Stimulated activated CD4-positive, alpha-beta T cell treated with anti-CD3 and anti-CD28 coated beads, TNF-alpha, amount 100 ng/mL, for 4 hours (primary cell): ENCODE data around the gene CFAP300.

Experiments used
- DNase-seq, 3 experiments: peaks; one replicate each; pipeline ENCODE4 v3.0.0-alpha.2; 2020; ENCODE audit warnings: low read depth in 3 of 3

The CFAP300 gene

GRCh38 chr11:102047305-102047924 lies at the start of gene CFAP300:
TSS of gene CFAP300 (plus strand) at chr11:102047437. CDS start at chr11:102047471, 34 bp downstream.
- DNase-seq: peak; percentile 0 to 21 (median 16)

DNA sequence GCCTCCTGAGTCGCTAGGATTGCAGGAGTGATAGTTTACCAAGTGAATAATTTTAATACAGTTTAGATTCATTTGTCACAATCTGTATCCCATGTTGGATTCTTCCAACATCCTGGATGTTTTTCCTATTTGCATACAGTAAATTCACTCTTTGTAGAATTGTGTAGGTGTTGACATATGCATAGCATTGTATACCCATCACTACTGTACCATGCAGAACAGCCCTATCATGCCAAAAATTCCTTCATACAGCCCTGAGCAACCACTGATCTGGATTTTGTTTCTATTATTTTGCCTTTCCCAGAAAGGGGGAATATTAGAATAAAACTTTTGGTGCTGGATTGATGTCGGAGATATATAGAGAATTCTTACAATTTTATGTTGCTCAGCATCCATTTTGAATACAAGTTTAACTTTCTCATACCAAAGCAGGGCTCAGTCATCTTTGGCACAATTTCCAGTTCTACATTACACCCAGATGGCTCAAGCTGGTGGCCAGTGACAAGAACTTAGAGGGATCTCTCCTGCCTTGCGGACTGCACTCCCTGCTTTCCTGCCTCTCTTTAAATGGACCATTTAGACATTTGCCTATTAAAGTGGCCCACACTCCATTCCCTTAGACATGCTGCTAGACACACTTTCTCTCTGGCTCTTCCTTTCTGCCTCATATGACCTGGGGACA lies 45.4 kb upstream of the CFAP300 start:
- no peak for DNase-seq

DNA sequence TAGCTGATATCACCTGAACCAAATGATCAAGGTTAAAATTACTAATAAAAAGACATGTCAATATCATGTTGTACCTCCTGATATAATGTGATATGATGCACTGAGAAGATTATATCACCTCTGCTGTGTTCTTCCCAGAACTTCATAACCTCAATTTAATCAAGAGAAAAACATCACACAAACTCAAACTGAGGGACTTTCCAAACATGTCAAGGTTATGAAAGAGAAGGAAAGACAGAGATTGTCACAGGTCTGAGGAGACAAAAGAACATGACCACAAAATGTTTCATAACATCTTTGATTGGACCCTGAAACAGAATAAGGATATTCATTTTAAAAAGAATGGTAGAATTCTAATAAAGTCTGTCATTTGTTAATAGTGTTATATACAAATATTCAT lies 43.0 kb upstream of the CFAP300 start:
- DNase-seq: no peak

GRCh38 chr11:102005306-102005705 lies 41.9 kb upstream of the CFAP300 start:
- no peak for DNase-seq

- no peak for DNase-seq
These were observed 40.2 kb upstream of the CFAP300 start for GRCh38 chr11:102006835-102007566.

- DNase-seq: no peak
These were observed 39.4 kb upstream of the CFAP300 start for GRCh38 chr11:102007567-102008437.

- no peak for DNase-seq
These were observed 36.3 kb upstream of the CFAP300 start for GRCh38 chr11:102010776-102011494.

- no peak for DNase-seq
These were observed 34.3 kb upstream of the CFAP300 start for GRCh38 chr11:102012946-102013345.

DNA sequence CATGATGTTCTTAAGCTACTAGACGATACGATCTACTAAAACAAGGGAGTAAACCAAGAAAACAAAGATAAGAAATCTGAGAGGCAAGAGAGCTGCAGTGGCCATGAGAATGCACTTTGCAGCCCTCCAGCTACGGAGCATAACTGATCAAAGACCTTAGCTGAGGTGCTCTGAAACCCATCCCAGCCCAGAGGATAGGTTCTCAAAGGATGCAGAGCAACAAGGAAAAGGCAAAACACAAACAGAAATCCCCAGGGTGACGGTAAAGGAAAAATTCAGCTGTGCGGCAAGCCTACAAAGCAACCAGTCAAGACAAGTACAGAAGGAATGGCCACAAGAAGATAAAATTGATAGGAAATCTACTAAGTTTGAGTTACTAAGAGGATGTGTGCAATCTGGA lies 32.5 kb upstream of the CFAP300 start:
- DNase-seq: no peak

GRCh38 chr11:102017026-102017425 lies 30.2 kb upstream of the CFAP300 start:
- no peak for DNase-seq

DNA sequence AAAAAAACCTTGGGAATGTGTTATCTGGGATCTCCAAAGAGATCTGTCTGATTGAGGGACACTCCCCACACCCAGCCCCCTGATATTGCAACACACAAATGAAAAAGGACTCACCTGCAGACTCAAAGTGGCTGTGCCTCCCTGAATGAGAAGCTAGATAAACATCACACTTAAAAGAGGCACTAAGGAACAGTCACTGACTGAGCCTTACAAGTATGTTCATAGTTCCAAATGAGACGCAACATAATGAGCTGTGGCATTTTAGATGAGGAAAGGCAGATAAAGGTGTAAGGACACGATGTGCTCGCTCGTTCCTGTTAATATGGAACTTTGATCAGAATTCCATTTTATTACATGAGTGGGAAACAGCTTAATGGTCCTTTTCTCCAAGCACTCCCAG lies 21.0 kb upstream of the CFAP300 start:
- no peak for DNase-seq

GRCh38 chr11:102026959-102027358 lies 20.3 kb upstream of the CFAP300 start:
- DNase-seq: no peak

GRCh38 chr11:102036757-102037156 lies 10.5 kb upstream of the CFAP300 start:
- no peak for DNase-seq

- no peak for DNase-seq
These were observed 396 bp upstream of the CFAP300 start for GRCh38 chr11:102046841-102047240.

GRCh38 chr11:102050927-102051575 lies 3.8 kb downstream of the CFAP300 start:
- no peak for DNase-seq

GRCh38 chr11:102061276-102061675 lies 14.0 kb downstream of the CFAP300 start:
- DNase-seq: no peak

GRCh38 chr11:102062106-102062505 lies 14.9 kb downstream of the CFAP300 start:
- DNase-seq: no peak

DNA sequence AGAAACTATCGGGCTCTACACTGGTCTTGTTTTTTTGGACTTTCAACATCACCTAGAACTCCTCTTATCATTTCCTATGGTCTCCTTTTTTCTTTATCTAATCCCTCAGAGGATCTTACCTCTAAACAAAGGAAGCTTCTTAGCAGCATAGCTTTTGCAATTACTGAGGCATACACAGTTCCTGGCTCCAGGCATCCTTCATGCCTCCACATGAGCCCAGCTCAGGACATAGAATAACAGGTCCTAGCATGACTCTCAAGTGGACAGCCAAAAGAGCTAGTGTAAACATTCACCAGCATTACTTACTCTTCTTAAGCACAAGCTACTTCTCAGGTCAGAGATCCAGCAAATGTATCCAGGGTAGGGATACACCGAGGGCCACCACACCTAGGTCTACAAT lies 17.1 kb downstream of the CFAP300 start:
- no peak for DNase-seq

GRCh38 chr11:102070766-102071165 lies 23.5 kb downstream of the CFAP300 start:
- DNase-seq: no peak
